Islet of Langerhans (tissue), 1 donor: Measurements from ENCODE around the gene INPP1.
"Not testable (repeated sequence)": the region's sequence is repeated elsewhere in the genome, so short reads cannot be mapped to it uniquely, and the experiment has no call there.

Source experiments
- FAIRE-seq: peaks from one replicate; lab custom pipeline; 2011; peaks lifted over from hg19 to GRCh38; lab: Jason Lieb, UNC

The INPP1 gene

GRCh38 chr2:190334479-190335224 is 8.7 kb upstream of the INPP1 start:
- peak; percentile 49 for FAIRE-seq

DNA sequence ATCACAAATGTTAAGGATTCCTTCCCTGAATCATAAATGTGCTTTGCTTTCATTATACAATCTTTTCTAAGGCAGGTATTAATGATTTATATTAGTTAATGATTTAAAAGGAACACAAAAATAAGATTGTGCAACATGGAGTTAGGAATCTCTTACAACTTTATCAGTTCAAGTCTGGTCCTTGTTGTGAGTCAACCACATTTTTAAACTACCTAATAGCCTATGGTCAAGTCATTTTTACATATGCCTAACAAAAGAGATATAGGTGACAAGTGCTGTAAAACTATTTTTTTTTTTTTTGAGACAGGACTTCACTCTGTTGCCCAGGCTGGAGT is 8.2 kb upstream of the INPP1 start:
- no peak for FAIRE-seq

DNA sequence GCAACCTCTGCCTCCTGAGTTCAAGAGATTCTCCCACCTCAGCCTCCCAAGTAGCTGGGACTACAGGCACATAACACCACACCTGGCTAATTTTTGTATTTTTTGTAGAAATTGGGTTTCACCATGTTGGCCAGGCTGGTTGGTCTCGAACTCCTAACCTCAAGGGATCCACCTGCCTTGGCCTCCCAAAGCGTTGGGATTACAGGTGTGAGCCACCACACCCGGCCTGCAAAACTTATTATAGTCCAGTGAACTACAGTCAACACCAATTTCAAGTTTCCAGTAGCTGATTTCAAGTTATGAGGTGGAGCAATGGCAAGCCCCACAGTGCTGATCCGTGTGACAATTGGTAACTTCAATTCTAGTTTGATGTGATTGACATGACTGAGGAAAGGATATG is 7.8 kb upstream of the INPP1 start:
- FAIRE-seq = not testable (repeated sequence)

GRCh38 chr2:190336420-190336819 is 7.0 kb upstream of the INPP1 start:
- no peak for FAIRE-seq

- FAIRE-seq = no peak
Measured at GRCh38 chr2:190338453-190338852, 4.9 kb upstream of the INPP1 start.

DNA sequence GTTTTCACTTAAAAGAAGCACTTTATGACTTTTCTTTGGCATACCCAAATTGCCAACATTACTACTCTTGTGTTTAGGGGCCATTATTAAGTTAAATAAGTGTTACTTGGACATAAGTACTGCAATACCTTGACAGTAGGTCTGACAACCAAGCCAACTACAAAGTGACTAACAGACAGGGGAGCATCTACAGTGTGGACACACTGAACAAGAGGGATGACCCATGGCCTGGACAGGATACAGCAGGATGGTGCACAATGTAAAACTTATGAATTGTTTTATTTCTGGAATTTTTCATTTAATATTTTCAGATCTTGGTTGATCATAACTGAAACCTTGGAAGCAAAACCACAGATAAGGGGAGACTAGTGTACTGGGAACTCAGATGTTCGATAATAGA is 4.0 kb upstream of the INPP1 start:
- no peak for FAIRE-seq

GRCh38 chr2:190340369-190340768 is 3.0 kb upstream of the INPP1 start:
- no peak for FAIRE-seq

DNA sequence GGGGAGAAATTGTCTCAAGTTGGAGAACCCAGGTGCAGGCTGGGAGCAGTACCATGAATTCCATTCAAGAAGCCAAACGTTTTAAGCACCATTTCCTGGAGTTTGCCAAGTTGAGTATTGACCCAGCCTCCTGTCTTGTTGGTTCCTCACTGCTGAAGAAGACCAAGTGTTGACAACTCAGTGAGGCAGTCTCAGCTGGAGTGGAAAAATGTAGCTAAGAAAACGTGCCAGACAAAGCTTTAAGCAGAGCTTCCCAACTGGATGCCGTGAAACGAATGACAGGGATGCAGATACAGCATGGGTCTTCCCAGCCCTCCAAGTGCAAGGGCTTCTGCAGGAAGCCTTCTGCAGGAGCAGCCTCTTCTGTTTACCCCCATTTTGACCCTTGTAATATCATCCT is 778 bp upstream of the INPP1 start:
- FAIRE-seq = no peak

- no peak for FAIRE-seq
Measured at GRCh38 chr2:190343089-190343535, 277 bp upstream of the INPP1 start.

DNA sequence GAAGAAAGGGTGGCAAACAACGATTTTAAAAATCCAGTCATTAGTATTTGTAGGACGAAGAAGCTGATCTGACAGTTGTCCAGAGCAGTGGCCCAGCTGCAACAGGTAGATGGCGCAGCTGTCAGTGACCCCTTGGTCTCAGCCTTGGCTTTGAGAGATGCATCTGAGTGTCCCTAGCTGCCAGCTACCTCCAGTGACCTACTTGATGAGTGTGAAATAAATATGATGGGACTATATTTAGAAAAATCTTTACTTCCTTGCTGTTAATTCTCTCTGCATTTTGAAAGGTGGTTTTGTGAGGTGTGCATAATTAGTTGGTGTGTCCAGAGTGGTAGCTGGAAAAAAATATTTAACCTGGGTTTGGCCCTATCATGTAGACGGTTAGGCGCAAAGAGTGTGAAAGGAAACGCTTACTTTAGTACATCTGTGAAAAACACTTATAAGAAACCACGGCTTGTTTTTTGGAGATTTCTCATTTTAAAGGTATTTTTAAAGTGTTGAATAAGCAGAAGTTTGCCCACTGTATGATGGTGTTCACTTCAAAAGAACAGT is 963 bp downstream of the INPP1 start:
- FAIRE-seq = peak; percentile 64

DNA sequence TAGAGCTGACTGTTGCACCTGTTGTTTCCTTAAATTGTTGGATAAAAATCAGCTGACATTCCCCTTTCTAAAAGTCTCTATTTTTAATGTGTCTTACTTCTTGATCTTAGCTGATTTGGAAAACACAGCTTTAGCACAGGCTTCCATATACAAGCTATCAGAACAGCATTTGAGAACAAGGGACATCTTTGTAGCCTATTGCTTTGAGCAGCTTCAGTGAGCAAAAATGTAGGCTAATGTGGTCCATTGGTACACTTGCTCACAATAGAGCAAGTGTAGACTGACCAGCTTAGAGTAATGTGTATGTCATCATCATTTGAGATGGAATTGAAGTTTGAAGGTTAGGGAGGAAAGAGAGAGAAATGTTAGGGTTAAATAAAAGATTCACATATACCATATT is 7.0 kb downstream of the INPP1 start:
- no peak for FAIRE-seq

- FAIRE-seq = no peak
Measured at GRCh38 chr2:190351955-190352354, 8.6 kb downstream of the INPP1 start.

- peak; percentile 74 for FAIRE-seq
Measured at GRCh38 chr2:190352668-190353536, 9.5 kb downstream of the INPP1 start.

GRCh38 chr2:190353537-190353899 is 10.1 kb downstream of the INPP1 start:
- no peak for FAIRE-seq

- FAIRE-seq = peak; percentile 61
Measured at GRCh38 chr2:190354003-190354690, 10.8 kb downstream of the INPP1 start.

GRCh38 chr2:190355968-190356644 is 12.7 kb downstream of the INPP1 start:
- no peak for FAIRE-seq

- FAIRE-seq = no peak
Measured at GRCh38 chr2:190357600-190357999, 14.2 kb downstream of the INPP1 start.

GRCh38 chr2:190358655-190359448 is 15.5 kb downstream of the INPP1 start:
- not testable (repeated sequence) for FAIRE-seq

GRCh38 chr2:190360561-190360960 is 17.2 kb downstream of the INPP1 start:
- FAIRE-seq = peak; percentile 88

DNA sequence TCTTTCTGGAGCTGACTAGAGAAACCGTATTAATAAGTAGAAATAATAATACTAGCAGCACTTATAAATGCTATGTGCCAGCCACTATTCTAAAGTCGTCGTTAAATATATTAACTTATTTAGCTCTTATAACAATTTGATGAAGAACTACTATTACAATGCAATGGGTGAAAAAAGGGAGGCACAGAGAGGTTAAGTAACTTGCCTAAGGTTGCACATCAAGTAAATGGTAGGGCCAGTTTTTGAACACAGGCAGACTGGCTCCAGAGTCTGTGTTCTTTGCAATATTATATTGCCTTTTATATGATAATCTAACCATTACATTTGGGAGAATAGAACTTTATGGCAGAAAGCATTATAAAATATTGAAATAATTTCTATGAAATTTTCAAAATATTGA is 17.6 kb downstream of the INPP1 start:
- FAIRE-seq = no peak

DNA sequence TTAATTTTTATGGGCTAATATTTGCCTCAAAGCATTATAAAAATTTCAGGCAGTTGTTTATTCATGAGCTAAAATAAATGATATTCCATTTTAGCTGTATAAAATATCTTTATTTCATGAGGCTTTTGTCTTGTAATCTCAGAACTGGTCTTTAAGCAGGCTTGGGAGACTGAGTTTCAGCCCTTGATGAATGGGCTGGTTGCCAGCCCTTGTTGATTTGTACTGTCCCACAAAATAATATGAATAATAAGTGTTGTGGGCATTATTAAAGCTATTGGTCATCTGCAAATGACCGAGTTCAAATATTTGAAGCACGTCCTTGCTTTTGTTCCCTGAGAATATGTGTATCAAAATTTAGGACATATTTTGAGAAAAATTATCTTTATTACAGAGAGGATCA is 18.2 kb downstream of the INPP1 start:
- FAIRE-seq = no peak
